Activated T-cell treated with anti-CD3 and anti-CD28 coated beads, Interleukin-2, amount 50 U/mL, for 72 hours (primary cell): Measurements from ENCODE around the gene MOCS1. TPM values are rescaled to one million over a fixed set of nuclear protein-coding genes. Genes with fewer than 3 reads are reported as not detected.
A peak's percentile ranks its signal among the peaks of the same experiment; 100 is the strongest.

ENCODE experiments used
- ATAC-seq, 2 donors: fragments of 150-1000 bp; cut with Tn5 transposase; replicated peaks in 1 of 2; 2 replicates each; pipeline ENCODE4 v1.10.0; 2021; ENCODE audit warnings: moderate library complexity in 2 of 2, mild to moderate bottlenecking in 1 of 2
- DNase-seq, 2 donors: peaks; one replicate each; pipeline ENCODE4 v3.0.0; 2021 to 2022; ENCODE audit warnings: mixed read lengths in 1 of 2
- H3K27ac Mint-ChIP-seq: one replicate; pipeline ENCODE4 v1.8.0; 2022; ENCODE audit warnings: mild to moderate bottlenecking, moderate library complexity, mixed read lengths
- H3K27me3 Mint-ChIP-seq: one replicate; pipeline ENCODE4 v1.8.0; 2022; ENCODE audit warnings: low read depth, mixed read lengths
- H3K36me3 Mint-ChIP-seq, 2 donors: one replicate each; pipeline ENCODE4 v1.8.0; 2022; ENCODE audit warnings: mixed read lengths in 2 of 2, mild to moderate bottlenecking in 1 of 2; ENCODE audit not compliant: insufficient read depth in 2 of 2
- H3K4me1 Mint-ChIP-seq: one replicate; pipeline ENCODE4 v1.8.0; 2022; ENCODE audit warnings: low read depth, mixed read lengths
- H3K4me3 Mint-ChIP-seq, 2 donors: one replicate each; pipeline ENCODE4 v1.8.0; 2022; ENCODE audit warnings: mild to moderate bottlenecking in 2 of 2, mixed read lengths in 2 of 2, moderate library complexity in 2 of 2
- H3K9me3 Mint-ChIP-seq, 2 donors: one replicate each; pipeline ENCODE4 v1.8.0; 2022; ENCODE audit warnings: mixed read lengths in 2 of 2
- total RNA-seq, 2 donors: library from RNA; stranded (reverse); gene quantifications; one replicate each; pipeline ENCODE4 v1.2.3, GENCODE V29; 2022

MOCS1 gene
- total RNA-seq, 2 donors from 2014 or later: 1.4 to 2.6 TPM

DNA sequence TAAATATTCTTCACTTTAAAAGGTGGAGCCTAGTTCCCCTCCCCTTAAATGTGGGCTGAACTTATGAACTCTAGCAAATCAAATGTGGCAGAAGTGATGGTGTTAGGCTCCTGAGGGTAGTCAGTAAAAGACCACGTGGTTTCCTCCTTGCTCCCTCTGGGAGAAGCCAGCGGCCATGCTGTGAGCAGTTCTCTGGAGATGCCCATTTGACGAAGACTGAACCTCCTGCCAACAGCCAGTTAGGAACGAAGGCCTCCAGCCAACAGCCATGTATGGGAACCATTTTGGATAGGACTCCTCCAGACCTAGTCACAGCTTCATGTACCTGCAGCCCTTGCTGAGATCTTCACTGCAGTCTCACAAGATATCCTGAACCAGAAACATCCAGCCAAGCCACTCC, 7.6 kb upstream of the MOCS1 start:
- H3K27me3 Mint-ChIP-seq: no peaks in the 10 kb centered on the region
- no peak overlapping the region for H3K4me3 Mint-ChIP-seq
- no peak overlapping the region for H3K27ac Mint-ChIP-seq
- DNase-seq (no peak), ATAC-seq (no peak)
- no peaks in the 10 kb centered on the region for H3K4me1 Mint-ChIP-seq
- no peaks in the 10 kb centered on the region for H3K9me3 Mint-ChIP-seq
- no peaks in the 10 kb centered on the region for H3K36me3 Mint-ChIP-seq

GRCh38 chr6:39941138-39941537, 6.9 kb upstream of the MOCS1 start:
- no peaks in the 10 kb centered on the region for H3K9me3 Mint-ChIP-seq
- DNase-seq (no peak), ATAC-seq (no peak)
- H3K36me3 Mint-ChIP-seq: no peaks in the 10 kb centered on the region
- H3K4me1 Mint-ChIP-seq: no peaks in the 10 kb centered on the region
- H3K27me3 Mint-ChIP-seq: no peaks in the 10 kb centered on the region
- H3K4me3 Mint-ChIP-seq: no peak overlapping the region
- no peak overlapping the region for H3K27ac Mint-ChIP-seq

DNA sequence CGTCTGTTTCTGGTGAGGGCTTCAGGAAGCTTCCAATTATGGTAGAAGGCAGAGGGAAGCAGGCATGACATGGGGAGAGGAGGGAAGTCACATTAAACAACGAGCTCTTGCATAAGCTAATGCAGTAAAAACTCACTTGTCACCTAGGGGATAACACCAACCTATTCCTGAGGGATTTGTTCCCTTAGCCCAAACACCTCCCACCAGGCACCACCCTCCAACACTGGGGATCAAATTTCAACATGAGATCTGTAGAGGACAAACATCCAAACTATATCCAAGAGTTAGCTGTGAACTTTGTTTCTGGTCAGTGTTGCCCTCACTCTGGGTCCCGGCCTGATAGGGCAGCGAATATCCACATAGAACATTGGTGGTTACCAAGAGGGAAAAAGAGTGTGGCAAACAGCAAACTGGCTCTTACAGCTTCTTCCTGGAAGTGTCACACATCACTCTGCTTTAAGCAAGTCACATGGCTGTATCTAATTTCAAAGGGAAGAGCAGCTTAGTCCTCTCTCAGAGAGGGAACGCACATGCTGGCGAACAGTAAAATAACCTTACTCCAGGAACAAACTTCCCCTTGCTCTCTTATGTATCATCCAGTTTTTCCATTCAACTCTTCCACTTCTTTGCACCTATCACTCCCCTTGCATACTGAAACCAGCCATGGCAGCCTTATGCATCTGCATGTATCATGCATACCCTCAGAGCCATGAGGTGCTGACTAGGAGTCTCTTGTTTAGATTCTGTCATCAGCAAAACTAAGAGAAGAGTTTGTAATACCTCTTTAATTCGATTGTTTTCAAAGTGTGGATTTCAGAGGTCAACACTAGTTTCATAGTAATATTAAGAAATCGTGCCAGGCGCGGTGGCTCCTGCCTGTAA, 4.8 kb upstream of the MOCS1 start:
- no peak for ATAC-seq
- Mint-ChIP-seq H3K27me3 (peaks cover 8% of the 10 kb centered on the region), H3K9me3 (no peaks in the 10 kb centered on the region), H3K36me3 (no peaks in the 10 kb centered on the region), H3K4me3 (no peak overlapping the region), H3K27ac (no peak overlapping the region), H3K4me1 (no peaks in the 10 kb centered on the region)
- DNase-seq: no peak

DNA sequence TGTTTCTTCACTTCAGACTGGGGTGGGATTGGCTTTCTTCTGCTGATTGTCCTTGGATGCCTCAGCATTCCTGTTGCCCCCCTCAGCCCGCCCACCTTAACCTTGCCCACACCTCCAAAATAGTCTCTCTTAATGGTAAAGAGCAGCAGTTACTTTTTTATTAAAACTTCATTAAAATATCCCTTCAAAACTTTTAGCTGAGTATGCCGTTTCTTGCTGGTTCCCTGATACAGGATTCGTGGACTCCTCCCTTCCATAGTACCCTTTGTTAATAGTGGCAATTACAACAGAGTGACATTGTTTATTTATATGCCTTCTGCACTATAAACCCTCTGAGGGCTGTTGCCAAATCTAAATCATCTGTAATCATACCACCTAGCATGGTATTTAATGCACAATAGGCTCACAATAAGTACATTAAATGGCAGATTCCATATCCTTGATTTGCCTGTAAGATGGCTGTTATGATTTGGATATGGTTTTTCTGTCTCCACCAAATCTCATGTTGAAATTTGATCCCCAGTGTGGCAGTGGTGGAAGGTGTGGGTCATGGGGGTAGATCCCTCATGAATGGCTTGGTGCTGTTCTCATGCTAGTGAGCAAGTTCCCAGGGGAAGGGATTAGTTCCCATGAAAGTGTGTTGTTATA, 3.5 kb upstream of the MOCS1 start:
- Mint-ChIP-seq H3K27ac (no peak overlapping the region), H3K4me3 (no peak overlapping the region), H3K9me3 (no peaks in the 10 kb centered on the region), H3K27me3 (peaks cover 14% of the 10 kb centered on the region), H3K36me3 (no peaks in the 10 kb centered on the region), H3K4me1 (peaks cover 10% of the 10 kb centered on the region)
- DNase-seq: no peak
- no peak for ATAC-seq

DNA sequence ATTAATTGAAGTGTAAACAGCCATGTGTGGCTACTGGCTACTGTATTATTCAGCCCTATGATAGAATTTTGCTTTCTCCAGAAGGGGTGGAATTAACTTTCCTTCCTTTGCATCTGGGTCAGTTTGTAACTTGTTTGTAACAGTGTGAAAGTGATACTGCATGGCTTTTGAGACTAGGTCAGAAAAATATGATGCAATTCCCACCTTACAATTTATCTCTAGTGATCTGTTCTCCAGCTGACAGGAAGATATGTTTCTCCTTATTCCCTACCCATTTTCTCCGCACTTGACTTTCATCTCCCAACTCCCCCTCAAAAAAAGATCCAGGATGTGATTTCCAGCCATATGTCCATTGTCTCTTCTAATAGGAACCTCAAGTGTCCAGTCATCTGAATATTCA, 2.6 kb upstream of the MOCS1 start:
- DNase-seq (no peak), ATAC-seq (no peak)
- Mint-ChIP-seq H3K4me3 (no peak overlapping the region), H3K27ac (no peak overlapping the region), H3K27me3 (peaks cover 18% of the 10 kb centered on the region), H3K4me1 (peaks cover 10% of the 10 kb centered on the region), H3K9me3 (no peaks in the 10 kb centered on the region), H3K36me3 (no peaks in the 10 kb centered on the region)

GRCh38 chr6:39935241-39935640, 979 bp upstream of the MOCS1 start:
- H3K27ac Mint-ChIP-seq: no peak overlapping the region
- peaks cover 10% of the 10 kb centered on the region for H3K4me1 Mint-ChIP-seq
- H3K9me3 Mint-ChIP-seq: no peaks in the 10 kb centered on the region
- no peak overlapping the region for H3K4me3 Mint-ChIP-seq
- H3K36me3 Mint-ChIP-seq: no peaks in the 10 kb centered on the region
- DNase-seq: no peak
- ATAC-seq: no peak
- peaks cover 22% of the 10 kb centered on the region for H3K27me3 Mint-ChIP-seq

- DNase-seq (peak in 1 of 2 donors; percentile 5), ATAC-seq (peak; percentile 50 to 78)
- Mint-ChIP-seq H3K36me3 (no peaks in the 10 kb centered on the region), H3K27me3 (peaks cover 22% of the 10 kb centered on the region), H3K27ac (no peak overlapping the region), H3K9me3 (no peaks in the 10 kb centered on the region), H3K4me1 (peaks cover 10% of the 10 kb centered on the region), H3K4me3 (peak overlapping the region; percentile 82 to 83)
Measured at GRCh38 chr6:39933669-39934130, 562 bp downstream of the MOCS1 start.

- H3K27ac Mint-ChIP-seq: no peak overlapping the region
Measured at GRCh38 chr6:39932386-39932910, 1.8 kb downstream of the MOCS1 start.

DNA sequence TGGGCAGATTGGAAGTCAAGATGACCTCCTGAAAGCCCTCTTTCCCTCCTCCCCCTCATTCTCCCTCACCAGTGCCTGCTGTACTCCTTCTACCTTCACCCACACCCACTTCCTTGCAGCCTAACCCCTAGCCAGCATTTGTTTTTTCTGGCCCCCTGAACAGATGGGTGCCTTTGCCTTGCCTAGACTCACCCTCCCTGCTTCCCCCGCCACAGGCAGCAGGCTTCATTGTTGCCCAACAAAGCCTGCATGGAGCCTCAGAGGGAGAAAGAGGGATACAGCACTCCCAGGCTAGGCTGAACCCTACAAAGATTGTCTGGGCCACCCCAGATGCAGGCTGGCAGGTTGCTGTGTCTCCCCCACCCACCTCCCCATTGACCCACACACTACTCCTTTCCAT, 2.7 kb downstream of the MOCS1 start:
- H3K27ac Mint-ChIP-seq: no peak overlapping the region
- DNase-seq (no peak), ATAC-seq (no peak)
- H3K36me3 Mint-ChIP-seq: no peaks in the 10 kb centered on the region
- H3K9me3 Mint-ChIP-seq: no peaks in the 10 kb centered on the region
- H3K27me3 Mint-ChIP-seq: peaks cover 22% of the 10 kb centered on the region
- peaks cover 10% of the 10 kb centered on the region for H3K4me1 Mint-ChIP-seq
- H3K4me3 Mint-ChIP-seq: no peak overlapping the region

More at GRCh38 chr6:39932386-39932910, 1.8 kb downstream of the MOCS1 start:
- peaks cover 22% of the 10 kb centered on the region for H3K27me3 Mint-ChIP-seq
- no peaks in the 10 kb centered on the region for H3K9me3 Mint-ChIP-seq
- no peaks in the 10 kb centered on the region for H3K36me3 Mint-ChIP-seq
- H3K4me1 Mint-ChIP-seq: peaks cover 10% of the 10 kb centered on the region
- ATAC-seq (no peak), DNase-seq (no peak)
- no peak overlapping the region for H3K4me3 Mint-ChIP-seq

DNA sequence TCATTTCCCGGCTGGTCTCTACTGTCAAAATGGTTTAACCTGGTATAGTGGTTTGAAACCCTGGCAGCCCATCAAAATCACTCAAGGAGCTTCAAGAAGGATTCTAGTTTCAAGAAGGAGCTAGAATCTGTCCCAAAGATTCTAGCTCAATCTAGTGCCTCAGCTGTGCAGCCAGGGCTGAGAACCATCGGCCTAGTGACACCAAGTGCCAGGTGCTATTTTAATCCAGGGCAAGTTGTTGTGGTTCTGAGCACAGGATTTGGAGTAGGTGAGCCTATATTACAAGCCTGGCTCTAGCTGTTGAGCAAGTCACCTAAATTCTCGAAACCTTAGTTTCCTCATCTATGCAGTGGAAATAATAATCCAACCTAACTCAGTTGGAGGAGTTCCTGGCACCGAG, 3.7 kb downstream of the MOCS1 start:
- ATAC-seq (no peak), DNase-seq (no peak)
- H3K9me3 Mint-ChIP-seq: peaks cover 0 to 5% of the 10 kb centered on the region in 2 donors
- H3K4me1 Mint-ChIP-seq: peaks cover 10% of the 10 kb centered on the region
- H3K27me3 Mint-ChIP-seq: peaks cover 19% of the 10 kb centered on the region
- no peak overlapping the region for H3K4me3 Mint-ChIP-seq
- peaks cover 4 to 5% of the 10 kb centered on the region in 2 donors for H3K36me3 Mint-ChIP-seq
- no peak overlapping the region for H3K27ac Mint-ChIP-seq

- ATAC-seq: no peak
- Mint-ChIP-seq H3K27ac (no peak overlapping the region), H3K36me3 (peaks cover 4 to 5% of the 10 kb centered on the region in 2 donors), H3K4me3 (no peak overlapping the region), H3K27me3 (peaks cover 14% of the 10 kb centered on the region), H3K9me3 (peaks cover 0 to 5% of the 10 kb centered on the region in 2 donors), H3K4me1 (peaks cover 10% of the 10 kb centered on the region)
- DNase-seq: no peak
Measured at GRCh38 chr6:39929733-39930461, 4.4 kb downstream of the MOCS1 start.

DNA sequence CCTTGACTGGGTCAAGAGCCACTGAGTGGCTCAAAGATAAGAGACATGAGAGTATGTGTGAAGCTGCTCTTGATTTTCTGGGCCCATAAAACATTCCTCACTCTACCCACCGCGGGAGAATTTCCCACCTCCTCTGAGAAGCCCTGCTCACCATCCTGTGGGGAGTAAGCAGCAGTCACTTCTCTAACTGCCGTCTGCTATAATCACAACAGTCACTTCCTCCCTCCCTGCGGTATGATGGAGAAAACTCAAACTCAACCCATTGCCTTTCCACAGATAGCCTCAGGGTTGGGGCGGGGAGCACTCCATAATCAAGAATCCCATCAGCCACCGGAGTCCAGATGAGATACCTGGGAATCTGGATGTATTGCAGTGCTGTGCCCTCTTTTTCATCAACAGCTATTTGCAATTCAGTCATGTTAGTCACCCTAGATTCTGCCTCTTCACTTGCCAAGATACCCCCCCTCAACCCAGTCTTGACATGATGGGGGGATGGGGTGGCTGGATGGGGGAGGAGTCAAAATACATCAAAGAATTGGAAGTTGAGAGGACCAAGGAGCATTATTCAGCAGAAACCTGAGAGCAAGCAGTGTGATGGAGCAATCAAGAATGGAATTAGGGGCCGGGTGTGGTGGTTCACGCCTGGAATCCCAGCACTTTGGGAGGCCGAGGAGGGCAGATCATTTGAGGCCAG, 5.1 kb downstream of the MOCS1 start:
- Mint-ChIP-seq H3K4me3 (no peak overlapping the region), H3K9me3 (peaks cover 0 to 5% of the 10 kb centered on the region in 2 donors), H3K36me3 (peaks cover 4 to 5% of the 10 kb centered on the region in 2 donors), H3K27ac (no peak overlapping the region), H3K27me3 (peaks cover 14% of the 10 kb centered on the region), H3K4me1 (peaks cover 10% of the 10 kb centered on the region)
- ATAC-seq (no peak), DNase-seq (no peak)
